Measurements from ENCODE around the gene MAP3K20.

Gene MAP3K20

GRCh38 chr2:173075781-173076580 is at the start of gene MAP3K20:
Gene MAP3K20 (plus strand): TSS chr2:173075846. CDS start chr2:173091032, 15,186 bp downstream.
- TF ChIP-seq, protein P1, sequence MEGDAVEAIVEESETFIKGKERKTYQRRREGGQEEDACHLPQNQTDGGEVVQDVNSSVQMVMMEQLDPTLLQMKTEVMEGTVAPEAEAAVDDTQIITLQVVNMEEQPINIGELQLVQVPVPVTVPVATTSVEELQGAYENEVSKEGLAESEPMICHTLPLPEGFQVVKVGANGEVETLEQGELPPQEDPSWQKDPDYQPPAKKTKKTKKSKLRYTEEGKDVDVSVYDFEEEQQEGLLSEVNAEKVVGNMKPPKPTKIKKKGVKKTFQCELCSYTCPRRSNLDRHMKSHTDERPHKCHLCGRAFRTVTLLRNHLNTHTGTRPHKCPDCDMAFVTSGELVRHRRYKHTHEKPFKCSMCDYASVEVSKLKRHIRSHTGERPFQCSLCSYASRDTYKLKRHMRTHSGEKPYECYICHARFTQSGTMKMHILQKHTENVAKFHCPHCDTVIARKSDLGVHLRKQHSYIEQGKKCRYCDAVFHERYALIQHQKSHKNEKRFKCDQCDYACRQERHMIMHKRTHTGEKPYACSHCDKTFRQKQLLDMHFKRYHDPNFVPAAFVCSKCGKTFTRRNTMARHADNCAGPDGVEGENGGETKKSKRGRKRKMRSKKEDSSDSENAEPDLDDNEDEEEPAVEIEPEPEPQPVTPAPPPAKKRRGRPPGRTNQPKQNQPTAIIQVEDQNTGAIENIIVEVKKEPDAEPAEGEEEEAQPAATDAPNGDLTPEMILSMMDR (IDR thresholded peaks at IDR 0.05; ENCODE audit: extremely low read depth, insufficient read depth, missing control alignments) = peak; percentile 63
- peak; percentile 72 for DNase-seq (ENCODE audit: low spot score)
- in situ Hi-C loops (cut with MboI; ENCODE audit: low pct_unique_long_range_greater_than_20kb, low sequenced_read_pairs, unreplicated experiment) = no loop called here

DNA sequence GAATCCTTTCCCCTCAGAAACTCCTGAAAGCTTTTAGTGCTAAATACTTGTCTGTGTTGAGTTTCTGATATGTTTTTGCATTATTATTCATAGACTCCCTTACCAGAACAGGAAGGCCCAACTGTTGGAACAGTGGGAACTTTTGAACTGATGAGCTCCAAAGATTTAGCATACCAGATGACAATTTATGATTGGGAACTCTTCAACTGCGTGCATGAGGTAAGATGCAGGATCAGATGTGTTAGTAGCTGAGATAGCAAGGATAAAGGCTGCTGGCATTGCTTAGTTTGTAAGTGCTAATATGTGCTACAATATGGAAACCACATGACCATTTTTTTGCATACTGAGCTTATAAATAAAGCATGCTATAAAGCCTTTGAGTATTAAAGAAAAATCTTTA is 49.2 kb upstream of the MAP3K20 start:
- no peak for DNase-seq (ENCODE audit: low spot score)
- in situ Hi-C loops (cut with MboI; ENCODE audit: low pct_unique_long_range_greater_than_20kb, low sequenced_read_pairs, unreplicated experiment) = loop anchor here (5.0 kb wide), 1 partner anchor 186 kb away; no protein-coding TSS in a partner anchor
- TF ChIP-seq, protein P1 (IDR thresholded peaks at IDR 0.05; ENCODE audit: extremely low read depth, insufficient read depth, missing control alignments) = no peak

DNA sequence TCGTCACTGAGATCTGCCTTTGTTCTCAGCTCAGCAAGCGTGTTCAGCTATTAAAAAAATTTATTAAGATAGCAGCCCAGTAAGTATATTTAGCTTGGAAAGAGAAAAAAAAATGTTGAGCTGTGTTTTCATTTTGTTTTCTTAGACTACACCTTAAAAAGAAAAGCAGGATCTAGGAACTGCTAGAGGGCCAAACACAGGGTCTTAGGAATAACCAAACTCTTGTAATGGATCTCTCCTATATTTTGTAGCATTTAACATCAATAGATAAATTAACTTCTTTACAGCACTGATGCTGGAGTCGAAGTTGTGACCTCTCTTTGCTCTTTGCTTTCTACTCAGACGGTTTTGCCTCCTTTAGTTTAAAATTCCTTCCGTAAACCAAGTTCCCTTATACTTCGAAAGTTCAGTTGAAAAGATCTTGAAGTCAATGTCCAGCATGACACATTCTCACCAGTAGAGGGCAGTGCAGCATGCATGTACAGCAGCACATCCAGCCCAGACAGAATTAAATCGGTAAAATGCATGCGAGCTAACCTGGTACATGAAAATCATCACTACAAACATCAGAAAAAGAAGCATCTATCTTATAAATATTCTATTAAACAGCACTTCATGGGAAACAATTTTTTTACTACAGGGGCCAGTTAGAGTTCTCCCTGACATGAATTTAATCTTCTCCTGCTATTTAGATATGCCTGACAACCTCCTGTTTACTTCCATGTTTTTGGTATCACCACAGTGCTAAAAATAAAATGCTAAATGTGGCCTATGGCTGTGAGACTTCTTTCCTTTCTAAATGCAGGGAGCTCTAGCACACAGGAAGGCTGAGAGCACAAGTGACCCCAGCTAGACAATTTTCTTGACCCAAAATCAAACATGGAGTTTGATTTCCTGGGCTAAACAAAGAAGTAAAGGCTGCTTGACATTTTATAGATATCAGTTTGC is 48.2 kb upstream of the MAP3K20 start:
- peak; percentile 80 for DNase-seq (ENCODE audit: low spot score)
- TF ChIP-seq, protein P1 (IDR thresholded peaks at IDR 0.05; ENCODE audit: extremely low read depth, insufficient read depth, missing control alignments) = peak; percentile 91
- in situ Hi-C loops (cut with MboI; ENCODE audit: low pct_unique_long_range_greater_than_20kb, low sequenced_read_pairs, unreplicated experiment) = loop anchor here (5.0 kb wide), 1 partner anchor 185 kb away; no protein-coding TSS in a partner anchor

DNA sequence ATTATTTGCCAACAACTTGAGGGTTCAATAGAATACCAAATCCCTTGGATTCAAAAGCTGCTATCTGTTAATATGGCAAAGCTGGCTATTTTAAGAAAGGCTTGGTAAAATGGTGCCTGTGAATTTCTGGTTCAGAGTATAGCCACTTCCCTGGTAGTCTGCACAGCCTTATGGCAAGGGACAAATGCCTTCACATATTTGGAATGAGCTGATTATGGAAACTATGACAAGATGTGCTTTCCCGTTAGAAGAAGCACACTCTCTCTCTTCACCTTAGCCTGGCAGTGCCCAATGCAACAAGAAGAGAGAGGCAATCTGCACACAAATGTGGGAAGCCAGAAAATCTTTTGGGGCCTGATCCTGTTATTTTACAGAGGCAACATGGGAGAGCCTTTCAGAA is 47.5 kb upstream of the MAP3K20 start:
- in situ Hi-C loops (cut with MboI; ENCODE audit: low pct_unique_long_range_greater_than_20kb, low sequenced_read_pairs, unreplicated experiment) = loop anchor here (5.0 kb wide), 1 partner anchor 184 kb away; no protein-coding TSS in a partner anchor
- DNase-seq (ENCODE audit: low spot score) = no peak
- TF ChIP-seq, protein P1 (IDR thresholded peaks at IDR 0.05; ENCODE audit: extremely low read depth, insufficient read depth, missing control alignments) = no peak

- no peak for DNase-seq (ENCODE audit: low spot score)
- TF ChIP-seq, protein P1 (IDR thresholded peaks at IDR 0.05; ENCODE audit: extremely low read depth, insufficient read depth, missing control alignments) = no peak
- in situ Hi-C loops (cut with MboI; ENCODE audit: low pct_unique_long_range_greater_than_20kb, low sequenced_read_pairs, unreplicated experiment) = loop anchor here (5.0 kb wide), 1 partner anchor 184 kb away; no protein-coding TSS in a partner anchor
Observed at GRCh38 chr2:173028671-173029070, 47.0 kb upstream of the MAP3K20 start.
